Measurements from ENCODE around the gene HSPA9.

DNA sequence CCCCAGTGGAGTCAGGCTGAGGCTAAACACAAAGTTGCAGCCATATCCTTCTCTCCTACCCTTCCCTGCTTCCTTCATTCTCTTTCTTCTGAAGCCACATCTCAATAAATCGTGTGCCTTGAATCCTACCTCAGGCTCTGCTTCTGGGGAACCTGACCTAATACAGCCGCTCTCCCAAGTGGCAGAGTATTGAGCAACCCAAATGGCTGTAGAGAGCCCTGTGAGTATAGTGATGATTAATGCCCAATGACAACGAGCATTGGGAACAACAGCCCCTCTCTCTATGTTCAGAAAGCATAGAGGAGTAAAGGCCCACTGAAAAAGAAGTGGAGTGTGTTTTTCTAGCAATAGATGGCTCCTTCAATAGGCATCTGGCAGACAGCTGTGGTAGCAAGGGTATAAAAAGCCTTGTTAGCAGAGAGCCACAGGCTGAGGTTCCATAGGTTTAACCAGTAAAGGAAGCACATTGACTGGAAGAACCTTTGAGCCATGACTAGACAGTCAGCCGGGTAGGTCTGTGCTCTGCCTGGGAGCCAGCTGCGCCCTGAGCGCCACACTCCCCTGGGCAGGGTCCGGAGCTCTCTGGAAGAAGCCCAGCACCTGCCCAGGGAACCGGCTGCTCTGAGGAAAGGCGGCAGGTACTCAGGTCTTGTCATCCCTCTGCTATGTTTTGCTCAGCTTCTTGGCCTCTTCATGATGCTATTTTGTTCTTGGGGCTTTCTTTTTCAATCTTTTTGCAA, 22.6 kb upstream of the HSPA9 start:
- TF ChIP-seq, protein P1, sequence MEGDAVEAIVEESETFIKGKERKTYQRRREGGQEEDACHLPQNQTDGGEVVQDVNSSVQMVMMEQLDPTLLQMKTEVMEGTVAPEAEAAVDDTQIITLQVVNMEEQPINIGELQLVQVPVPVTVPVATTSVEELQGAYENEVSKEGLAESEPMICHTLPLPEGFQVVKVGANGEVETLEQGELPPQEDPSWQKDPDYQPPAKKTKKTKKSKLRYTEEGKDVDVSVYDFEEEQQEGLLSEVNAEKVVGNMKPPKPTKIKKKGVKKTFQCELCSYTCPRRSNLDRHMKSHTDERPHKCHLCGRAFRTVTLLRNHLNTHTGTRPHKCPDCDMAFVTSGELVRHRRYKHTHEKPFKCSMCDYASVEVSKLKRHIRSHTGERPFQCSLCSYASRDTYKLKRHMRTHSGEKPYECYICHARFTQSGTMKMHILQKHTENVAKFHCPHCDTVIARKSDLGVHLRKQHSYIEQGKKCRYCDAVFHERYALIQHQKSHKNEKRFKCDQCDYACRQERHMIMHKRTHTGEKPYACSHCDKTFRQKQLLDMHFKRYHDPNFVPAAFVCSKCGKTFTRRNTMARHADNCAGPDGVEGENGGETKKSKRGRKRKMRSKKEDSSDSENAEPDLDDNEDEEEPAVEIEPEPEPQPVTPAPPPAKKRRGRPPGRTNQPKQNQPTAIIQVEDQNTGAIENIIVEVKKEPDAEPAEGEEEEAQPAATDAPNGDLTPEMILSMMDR (IDR thresholded peaks at IDR 0.05), result no peak
- TF ChIP-seq POLR2A (IDR thresholded peaks at IDR 0.05), result no peak
